Neural progenitor cell (in vitro differentiated cells): ENCODE data around the gene UBE2C.

Experiments used
- CTCF ChIP-seq: fragments of 200-600 bp; sonication (generic); IDR thresholded peaks from 2 replicates; pipeline ENCODE4 v1.5.1; 2017; ENCODE audit warnings: antibody characterized with exemption, mild to moderate bottlenecking
- EZH2 ChIP-seq: fragments of 200-600 bp; sonication (generic); IDR thresholded peaks from 2 replicates; pipeline ENCODE4 v1.6.1; 2017; ENCODE audit warnings: antibody characterized with exemption, mild to moderate bottlenecking, moderate library complexity
- EZH2phosphoT487 ChIP-seq: fragments of 200-600 bp; sonication (generic); IDR thresholded peaks from 2 replicates; pipeline ENCODE4 v1.6.1; 2017; ENCODE audit warnings: antibody characterized with exemption

DNA sequence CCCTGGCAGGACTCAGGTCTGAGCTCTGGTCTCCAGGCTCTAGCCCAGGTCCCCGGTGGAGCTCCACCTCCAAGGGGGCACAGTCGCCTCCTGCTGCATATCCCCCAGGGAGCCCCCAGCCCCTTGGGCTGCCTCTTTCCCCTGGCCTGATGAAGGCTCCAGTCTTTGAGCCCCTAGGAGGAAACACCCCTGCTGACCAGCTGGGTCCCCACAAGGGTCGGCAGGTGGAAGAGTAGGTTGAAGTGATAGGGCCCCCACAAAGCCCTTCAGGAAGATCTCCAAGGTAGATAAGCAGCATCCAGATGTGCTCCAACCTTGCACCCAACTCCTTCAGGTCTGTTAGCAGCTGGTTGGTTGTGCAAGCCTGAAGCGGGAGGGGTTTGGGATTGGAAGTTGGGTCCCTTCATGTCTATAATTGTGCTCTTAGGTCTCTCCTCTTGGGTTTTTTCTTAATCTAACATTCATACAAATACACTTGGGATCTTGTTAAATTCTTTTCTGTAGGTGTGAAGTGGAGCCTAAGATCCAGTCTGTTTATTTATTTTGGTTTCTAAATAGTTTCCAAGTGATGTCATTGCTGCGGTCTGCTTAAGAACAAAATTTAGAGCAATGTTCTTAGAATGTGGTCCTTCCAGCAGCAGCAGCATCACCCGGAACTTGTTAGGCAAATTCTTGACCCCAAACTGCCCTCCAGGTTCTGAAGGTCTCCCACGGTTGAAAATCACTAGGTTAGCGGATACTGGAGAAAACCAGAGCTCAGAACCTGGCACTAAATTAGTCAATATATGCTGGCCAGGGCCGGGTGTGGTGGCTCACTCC, 5.1 kb downstream of the UBE2C start:
- no peak for TF ChIP-seq CTCF
- no peak for TF ChIP-seq EZH2phosphoT487
- TF ChIP-seq EZH2 = no peak
